Measurements from ENCODE around the gene HAUS7. TPM values are rescaled to one million over a fixed set of nuclear protein-coding genes. Genes with fewer than 3 reads are reported as not detected.

Gene HAUS7
- total RNA-seq, 1 experiment from 2014 or later: 29.3 TPM

DNA sequence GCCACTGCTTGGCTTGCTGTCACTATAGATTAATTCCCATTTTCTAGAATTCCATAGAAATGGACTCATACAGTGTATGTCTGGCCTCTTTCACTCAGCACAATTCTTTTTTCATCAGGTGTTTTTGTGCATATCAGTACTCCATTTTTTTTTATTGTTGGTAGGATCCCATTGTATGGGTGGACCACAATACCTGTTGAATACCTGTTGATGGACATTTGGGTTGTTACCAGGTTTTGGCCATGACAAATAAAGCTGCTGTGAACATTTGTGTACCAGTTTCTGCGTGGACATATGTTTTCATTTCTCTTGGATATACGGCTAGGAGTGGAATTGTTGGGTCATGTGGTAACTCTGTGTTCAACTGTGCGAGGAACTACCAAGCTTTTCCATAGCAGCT lies 44.2 kb downstream of the HAUS7 start:
- Histone ChIP-seq H3K27ac (no peak overlapping the region), H3K9me2 (ENCODE audit: insufficient read depth) (no peaks in the 10 kb centered on the region), H4K20me1 (ENCODE audit: insufficient read depth) (no peaks in the 10 kb centered on the region), H3K27me3 (ENCODE audit: insufficient read depth, low read depth) (peaks cover 73% of the 10 kb centered on the region), H2AFZ (no peak overlapping the region), H3K79me2 (ENCODE audit: low read depth) (no peaks in the 10 kb centered on the region), H3K9me3 (ENCODE audit: insufficient read depth, low read depth) (no peaks in the 10 kb centered on the region), H3K4me2 (no peak overlapping the region), H3K4me3 (no peak overlapping the region), H3K4me1 (replicated peaks; ENCODE audit: insufficient read depth) (no peaks in the 10 kb centered on the region), H3F3A (ENCODE audit: insufficient read depth, low read depth) (no peaks in the 10 kb centered on the region), H3K36me3 (ENCODE audit: low read depth) (no peaks in the 10 kb centered on the region)
- ChIA-PET CTCF (no interaction called here), POLR2A (ENCODE audit: unreplicated experiment) (no interaction called here)
- no peak for TF ChIP-seq CTCF (conservative IDR thresholded peaks at IDR 0.05)
- intact Hi-C loops (cut with micrococcal nuclease; ENCODE audit: unreplicated experiment): no loop called here
- DNase-seq: no peak
- BruUV-seq (replicated peaks): no TSS peak

DNA sequence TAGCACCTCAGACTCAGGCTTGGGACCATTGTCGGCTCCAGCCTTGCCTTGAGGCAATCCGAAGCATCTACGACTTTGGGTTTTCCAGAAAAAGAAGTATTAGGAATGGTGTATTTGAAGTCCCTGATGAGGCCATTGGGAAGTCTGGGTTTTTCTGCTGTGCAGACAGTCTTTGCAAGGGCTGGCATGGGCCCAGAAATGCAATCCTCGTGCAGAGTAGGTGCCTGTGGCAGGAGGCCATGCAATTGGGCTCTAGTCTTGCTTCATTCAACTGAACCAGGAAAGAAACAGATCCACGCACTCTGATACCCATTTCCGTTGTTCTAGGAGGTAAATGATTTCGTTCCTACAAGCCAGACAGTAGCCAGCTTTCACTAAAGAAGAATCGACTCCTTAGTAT lies 46.7 kb downstream of the HAUS7 start:
- H3K27ac ChIP-seq: no peak overlapping the region
- no peaks in the 10 kb centered on the region for H3K9me3 ChIP-seq (ENCODE audit: insufficient read depth, low read depth)
- H3K4me1 ChIP-seq (replicated peaks; ENCODE audit: insufficient read depth): no peaks in the 10 kb centered on the region
- no TSS peak for BruUV-seq (replicated peaks)
- H3K4me3 ChIP-seq: no peak overlapping the region
- ChIA-PET CTCF (no interaction called here), POLR2A (ENCODE audit: unreplicated experiment) (no interaction called here)
- intact Hi-C loops (cut with micrococcal nuclease; ENCODE audit: unreplicated experiment): no loop called here
- no peak overlapping the region for H3K4me2 ChIP-seq
- no peaks in the 10 kb centered on the region for H3F3A ChIP-seq (ENCODE audit: insufficient read depth, low read depth)
- H3K9me2 ChIP-seq (ENCODE audit: insufficient read depth): no peaks in the 10 kb centered on the region
- DNase-seq: no peak
- H3K79me2 ChIP-seq (ENCODE audit: low read depth): no peaks in the 10 kb centered on the region
- H4K20me1 ChIP-seq (ENCODE audit: insufficient read depth): no peaks in the 10 kb centered on the region
- TF ChIP-seq EZH2 (IDR thresholded peaks at IDR 0.05; ENCODE audit: low read depth) (no peak), CTCF (conservative IDR thresholded peaks at IDR 0.05) (no peak)
- H3K36me3 ChIP-seq (ENCODE audit: low read depth): no peaks in the 10 kb centered on the region
- H3K27me3 ChIP-seq (ENCODE audit: insufficient read depth, low read depth): peaks cover 86% of the 10 kb centered on the region
- no peak overlapping the region for H2AFZ ChIP-seq

- intact Hi-C loops (cut with micrococcal nuclease; ENCODE audit: unreplicated experiment): no loop called here
These were observed 48.5 kb downstream of the HAUS7 start for GRCh38 chrX:153421856-153422255.

More at GRCh38 chrX:153421856-153422255, 48.5 kb downstream of the HAUS7 start:
- no TSS peak for BruUV-seq (replicated peaks)
- H3K79me2 ChIP-seq (ENCODE audit: low read depth): no peaks in the 10 kb centered on the region
- H3K9me3 ChIP-seq (ENCODE audit: insufficient read depth, low read depth): no peaks in the 10 kb centered on the region
- H3K27ac ChIP-seq: no peak overlapping the region
- no peaks in the 10 kb centered on the region for H3F3A ChIP-seq (ENCODE audit: insufficient read depth, low read depth)
- DNase-seq: no peak
- ChIA-PET POLR2A (ENCODE audit: unreplicated experiment) (no interaction called here), CTCF (no interaction called here)
- H2AFZ ChIP-seq: no peak overlapping the region
- TF ChIP-seq CTCF (conservative IDR thresholded peaks at IDR 0.05): no peak
- TF ChIP-seq EZH2 (IDR thresholded peaks at IDR 0.05; ENCODE audit: low read depth): no peak
- H3K4me1 ChIP-seq (replicated peaks; ENCODE audit: insufficient read depth): no peaks in the 10 kb centered on the region
- no peaks in the 10 kb centered on the region for H4K20me1 ChIP-seq (ENCODE audit: insufficient read depth)
- H3K36me3 ChIP-seq (ENCODE audit: low read depth): no peaks in the 10 kb centered on the region
- H3K27me3 ChIP-seq (ENCODE audit: insufficient read depth, low read depth): peaks cover 86% of the 10 kb centered on the region
- no peaks in the 10 kb centered on the region for H3K9me2 ChIP-seq (ENCODE audit: insufficient read depth)
- H3K4me2 ChIP-seq: no peak overlapping the region
- no peak overlapping the region for H3K4me3 ChIP-seq
